HEK293 (cell line): Measurements from ENCODE around the gene POFUT2.

ENCODE experiments used
- CTCF ChIA-PET: fragments of 350-600 bp; formaldehyde crosslinking; extraction: SDS; loops from one replicate; lab custom pipeline; 2021; ENCODE audit warnings: antibody characterized with exemption; lab: Yijun Ruan, JAX
- POLR2A ChIA-PET: fragments of 300-600 bp; formaldehyde crosslinking; extraction: SDS; loops from one replicate; lab custom pipeline; 2020; ENCODE audit warnings: antibody characterized with exemption, inconsistent platforms; lab: Yijun Ruan, JAX
- H3K27ac ChIP-seq: fragments of 200-500 bp; sonication (Bioruptor generic); 2 replicates; pipeline ENCODE4 v1.5.1; 2014; ENCODE audit warnings: low read depth, low read length, control low read depth, inconsistent platforms; ENCODE audit errors: extremely low read depth
- H3K36me3 ChIP-seq, 2 experiments: fragments of 200-500 bp in 1 of 2; sonication (Bioruptor generic) in 1 of 2; 1 replicate in 1 of 2; 2 replicates in 1 of 2; pipeline ENCODE4 v1.5.1; 2014 to 2017; ENCODE audit warnings: inconsistent platforms in 2 of 2, low read length in 2 of 2; ENCODE audit not compliant: control insufficient read depth in 2 of 2, insufficient read depth in 1 of 2
- H3K4me1 ChIP-seq: fragments of 200-500 bp; sonication (Bioruptor generic); 2 replicates; pipeline ENCODE4 v1.5.1; 2014; ENCODE audit warnings: mild to moderate bottlenecking, low read length, inconsistent platforms; ENCODE audit not compliant: control insufficient read depth, insufficient read depth
- H3K4me3 ChIP-seq: 2 replicates; pipeline ENCODE4 v1.5.1; 2011; ENCODE audit warnings: low read depth, mild to moderate bottlenecking, control low read depth, low read length, moderate library complexity
- H3K9me3 ChIP-seq: fragments of 200-500 bp; sonication (Bioruptor generic); 2 replicates; pipeline ENCODE4 v1.5.1; 2014; ENCODE audit warnings: low read depth, low read length, inconsistent platforms; ENCODE audit not compliant: control insufficient read depth, insufficient read depth
- GLIS2 ChIP-seq: fragments of 450-650 bp; formaldehyde crosslinking; IDR thresholded peaks from 2 replicates; pipeline ENCODE4 v1.5.1; 2016; ENCODE audit warnings: missing biosample characterization, missing genetic modification characterization
- KLF16 ChIP-seq: fragments of 450-650 bp; formaldehyde crosslinking; IDR thresholded peaks from 2 replicates; pipeline ENCODE4 v1.5.1; 2017; ENCODE audit warnings: missing biosample characterization, missing genetic modification characterization
- MZF1 ChIP-seq: fragments of 450-650 bp; formaldehyde crosslinking; IDR thresholded peaks from 2 replicates; pipeline ENCODE4 v1.5.1; 2017; ENCODE audit warnings: missing biosample characterization, missing genetic modification characterization, borderline replicate concordance
- SP7 ChIP-seq: fragments of 450-650 bp; formaldehyde crosslinking; IDR thresholded peaks from 2 replicates; pipeline ENCODE4 v1.5.1; 2016; ENCODE audit warnings: missing biosample characterization, missing genetic modification characterization
- TRIM28 ChIP-seq: IDR thresholded peaks from 2 replicates; pipeline ENCODE4 v1.6.1; 2011; ENCODE audit warnings: low read length, control low read depth, borderline replicate concordance
- TSHZ1 ChIP-seq: fragments of 450-650 bp; formaldehyde crosslinking; IDR thresholded peaks from 2 replicates; pipeline ENCODE4 v1.5.1; 2016; ENCODE audit warnings: missing biosample characterization, missing genetic modification characterization, borderline replicate concordance
- ZBTB10 ChIP-seq: fragments of 450-650 bp; formaldehyde crosslinking; IDR thresholded peaks from 2 replicates; pipeline ENCODE4 v1.5.1; 2016; ENCODE audit warnings: missing biosample characterization, missing genetic modification characterization
- ZBTB21 ChIP-seq: fragments of 450-650 bp; formaldehyde crosslinking; IDR thresholded peaks from 2 replicates; pipeline ENCODE4 v1.5.1; 2017; ENCODE audit warnings: missing biosample characterization, missing genetic modification characterization
- ZBTB44 ChIP-seq: fragments of 450-650 bp; IDR thresholded peaks from 2 replicates; pipeline ENCODE4 v1.5.1; 2018; ENCODE audit warnings: missing biosample characterization, mild to moderate bottlenecking, missing genetic modification characterization
- ZNF133 ChIP-seq: fragments of 450-650 bp; formaldehyde crosslinking; IDR thresholded peaks from 2 replicates; pipeline ENCODE4 v1.5.1; 2016; ENCODE audit warnings: missing biosample characterization, missing genetic modification characterization
- ZNF138 ChIP-seq: fragments of 450-650 bp; formaldehyde crosslinking; IDR thresholded peaks from 2 replicates; pipeline ENCODE4 v1.5.1; 2016; ENCODE audit warnings: missing biosample characterization, missing genetic modification characterization, borderline replicate concordance
- ZNF140 ChIP-seq: fragments of 450-650 bp; formaldehyde crosslinking; IDR thresholded peaks from 2 replicates; pipeline ENCODE4 v1.5.1; 2016; ENCODE audit warnings: missing biosample characterization, missing genetic modification characterization
- ZNF16 ChIP-seq: fragments of 450-650 bp; formaldehyde crosslinking; IDR thresholded peaks from 2 replicates; pipeline ENCODE4 v1.5.1; 2016; ENCODE audit warnings: low read depth, missing biosample characterization, missing genetic modification characterization
- ZNF202 ChIP-seq: fragments of 450-650 bp; formaldehyde crosslinking; IDR thresholded peaks from 2 replicates; pipeline ENCODE4 v1.5.1; 2016; ENCODE audit warnings: missing biosample characterization, missing genetic modification characterization, borderline replicate concordance
- ZNF350 ChIP-seq: fragments of 450-650 bp; formaldehyde crosslinking; IDR thresholded peaks from 2 replicates; pipeline ENCODE4 v1.5.0; 2017; ENCODE audit warnings: missing biosample characterization, mild to moderate bottlenecking, missing genetic modification characterization
- ZNF404 ChIP-seq: fragments of 450-650 bp; formaldehyde crosslinking; IDR thresholded peaks from 2 replicates; pipeline ENCODE4 v1.5.1; 2017; ENCODE audit warnings: missing biosample characterization, missing genetic modification characterization
- ZNF548 ChIP-seq: fragments of 450-650 bp; formaldehyde crosslinking; IDR thresholded peaks from 2 replicates; pipeline ENCODE4 v1.5.1; 2016; ENCODE audit warnings: missing biosample characterization, missing genetic modification characterization
- ZNF580 ChIP-seq: fragments of 450-650 bp; formaldehyde crosslinking; IDR thresholded peaks from 2 replicates; pipeline ENCODE4 v1.5.1; 2016; ENCODE audit warnings: missing biosample characterization, missing genetic modification characterization
- ZNF658 ChIP-seq: fragments of 450-650 bp; formaldehyde crosslinking; IDR thresholded peaks from 2 replicates; pipeline ENCODE4; 2016; ENCODE audit warnings: missing biosample characterization, missing genetic modification characterization
- ZNF660 ChIP-seq: fragments of 450-650 bp; IDR thresholded peaks from 2 replicates; pipeline ENCODE4 v1.5.1; 2018; ENCODE audit warnings: missing biosample characterization, mild to moderate bottlenecking, missing genetic modification characterization
- ZNF701 ChIP-seq: fragments of 450-650 bp; formaldehyde crosslinking; IDR thresholded peaks from 2 replicates; pipeline ENCODE4 v1.5.1; 2016; ENCODE audit warnings: missing biosample characterization, missing genetic modification characterization

Gene POFUT2

GRCh38 chr21:45325206-45326168 lies 37.8 kb upstream of the POFUT2 start (continued):
- TF ChIP-seq TSHZ1 (tag by site-specific recombination), result no peak
- TF ChIP-seq ZNF658 (tag by site-specific recombination), result no peak

GRCh38 chr21:45324489-45325205 lies 37.0 kb upstream of the POFUT2 start:
- POLR2A ChIA-PET, result interaction anchor here (0.6 kb wide), 1 partner anchor 222 kb away, joined by 3 read pairs; no protein-coding TSS in a partner anchor
- Histone ChIP-seq H3K4me3 (no peak overlapping the region), H3K9me3 (no peaks in the 10 kb centered on the region), H3K36me3 (no peaks in the 10 kb centered on the region), H3K4me1 (no peaks in the 10 kb centered on the region), H3K27ac (no peak overlapping the region)
- CTCF ChIA-PET, result interaction anchor here (1.0 to 1.9 kb wide), 4 partner anchors 15 to 32 kb away, joined by 3 to 11 read pairs (median 4); no protein-coding TSS in a partner anchor
- TF ChIP-seq TRIM28, result no peak
- no peak for TF ChIP-seq ZBTB21 (tag by site-specific recombination)
- no peak for TF ChIP-seq ZNF548 (tag by site-specific recombination)
- peak; percentile 10; the same call in 1 of the 2 replicates for TF ChIP-seq GLIS2 (tag by site-specific recombination)

- no peak overlapping the region for H3K27ac ChIP-seq
- H3K4me1 ChIP-seq, result no peaks in the 10 kb centered on the region
- H3K36me3 ChIP-seq, result no peaks in the 10 kb centered on the region
- H3K9me3 ChIP-seq, result no peaks in the 10 kb centered on the region
- CTCF ChIA-PET, result interaction anchor here (0.7 to 1.9 kb wide), 6 partner anchors 9 to 233 kb away, joined by 3 to 11 read pairs (median 4); no protein-coding TSS in a partner anchor
- POLR2A ChIA-PET, result interaction anchor here (0.6 to 1.1 kb wide), 3 partner anchors 15 to 221 kb away, joined by 3 read pairs; no protein-coding TSS in a partner anchor
- no peak overlapping the region for H3K4me3 ChIP-seq
- no peak for TF ChIP-seq ZBTB10
- no peak for TF ChIP-seq ZNF138 (tag by site-specific recombination)
- TF ChIP-seq KLF16, result no peak
- no peak for TF ChIP-seq MZF1 (tag by site-specific recombination)
- TF ChIP-seq ZNF580, result no peak
- no peak for TF ChIP-seq ZNF16 (tag by site-specific recombination)
- TF ChIP-seq SP7 (tag by site-specific recombination), result no peak
- no peak for TF ChIP-seq ZBTB44
- TF ChIP-seq ZNF404 (tag by site-specific recombination), result no peak
- TF ChIP-seq ZNF701 (tag by site-specific recombination), result no peak
- TF ChIP-seq ZNF133 (tag by site-specific recombination), result no peak
- TF ChIP-seq ZNF140, result no peak
- no peak for TF ChIP-seq ZNF350 (tag by site-specific recombination)
- no peak for TF ChIP-seq ZNF202 (tag by site-specific recombination)
- no peak for TF ChIP-seq ZNF658 (tag by site-specific recombination)
- TF ChIP-seq ZNF660 (tag by site-specific recombination), result no peak
These were observed 36.0 kb upstream of the POFUT2 start for GRCh38 chr21:45323487-45324311.
